ENCODE data around the gene ATF3. TPM values are rescaled to one million over a fixed set of nuclear protein-coding genes. Genes with fewer than 3 reads are reported as not detected.

The ATF3 gene
- total RNA-seq, 4 donors from 2014 or later: 12.3 to 19.2 (median 13.7) TPM

- H3K27ac ChIP-seq: no peak overlapping the region
- H3K4me3 ChIP-seq: no peak overlapping the region
- 87 to 88% methylated on average over 7 of the region's 7 CpGs for WGBS, 2 donors
- H3K4me1 ChIP-seq: peaks cover 0 to 8% (median 0%) of the 10 kb centered on the region in 4 donors
- no peaks in the 10 kb centered on the region for H3K9me3 ChIP-seq
- DNase-seq (ENCODE audit: low spot score in 2 of 2): no peak
- no peaks in the 10 kb centered on the region for H3K27me3 ChIP-seq
- H3K36me3 ChIP-seq: no peaks in the 10 kb centered on the region
- TF ChIP-seq EP300 (IDR thresholded peaks at IDR 0.05) (no peak), CTCF (IDR thresholded peaks at IDR 0.05) (no peak), POLR2A (IDR thresholded peaks at IDR 0.05) (no peak)
Observed at GRCh38 chr1:212628813-212629415, 20.4 kb downstream of the ATF3 start.

- DNase-seq (ENCODE audit: low spot score in 2 of 2): no peak
- H3K9me3 ChIP-seq: peaks cover 0 to 4% (median 0%) of the 10 kb centered on the region in 4 donors
- no peaks in the 10 kb centered on the region for H3K27me3 ChIP-seq
- H3K36me3 ChIP-seq: no peaks in the 10 kb centered on the region
- WGBS, 2 donors: 69 to 71% methylated on average over 5 of the region's 5 CpGs
- TF ChIP-seq CTCF (IDR thresholded peaks at IDR 0.05) (no peak), POLR2A (IDR thresholded peaks at IDR 0.05) (no peak), EP300 (IDR thresholded peaks at IDR 0.05) (no peak)
- peaks cover 0 to 8% (median 0%) of the 10 kb centered on the region in 4 donors for H3K4me1 ChIP-seq
- no peak overlapping the region for H3K27ac ChIP-seq
- H3K4me3 ChIP-seq: no peak overlapping the region
Observed at GRCh38 chr1:212629450-212630157, 21.0 kb downstream of the ATF3 start.

- Histone ChIP-seq H3K4me1 (peaks cover 0 to 15% (median 0%) of the 10 kb centered on the region in 4 donors), H3K27me3 (no peaks in the 10 kb centered on the region), H3K27ac (no peak overlapping the region), H3K4me3 (no peak overlapping the region), H3K9me3 (peaks cover 0 to 4% (median 0%) of the 10 kb centered on the region in 4 donors), H3K36me3 (no peaks in the 10 kb centered on the region)
- 51 to 59% methylated on average over 16 of the region's 16 CpGs for WGBS, 2 donors
- DNase-seq (ENCODE audit: low spot score in 2 of 2): peak in 1 of 2 donors; percentile 68
- TF ChIP-seq CTCF (IDR thresholded peaks at IDR 0.05) (peak; percentile 76 to 90 (median 84)), POLR2A (IDR thresholded peaks at IDR 0.05) (no peak), EP300 (IDR thresholded peaks at IDR 0.05) (peak in 1 of 2 donors; percentile 19)
Observed at GRCh38 chr1:212630158-212630900, 21.8 kb downstream of the ATF3 start.

- TF ChIP-seq CTCF (IDR thresholded peaks at IDR 0.05) (no peak), POLR2A (IDR thresholded peaks at IDR 0.05) (no peak), EP300 (IDR thresholded peaks at IDR 0.05) (no peak)
- Histone ChIP-seq H3K36me3 (no peaks in the 10 kb centered on the region), H3K27ac (no peak overlapping the region), H3K4me1 (peaks cover 3 to 43% (median 18%) of the 10 kb centered on the region in 4 donors), H3K9me3 (peaks cover 0 to 4% (median 0%) of the 10 kb centered on the region in 4 donors), H3K27me3 (no peaks in the 10 kb centered on the region), H3K4me3 (no peak overlapping the region)
- no peak for DNase-seq (ENCODE audit: low spot score in 2 of 2)
- WGBS, 2 donors: 76 to 81% methylated on average over 4 of the region's 4 CpGs
Observed at GRCh38 chr1:212633161-212633560, 24.6 kb downstream of the ATF3 start.
